ENCODE measurements around the gene HSD3B2. TPM values are rescaled to one million over a fixed set of nuclear protein-coding genes. Genes with fewer than 3 reads are reported as not detected.

Gene HSD3B2
- total and polyA plus RNA-seq, 2 experiments from 2014 or later = 3.4 to 4.6 TPM

GRCh38 chr1:119368554-119368953 lies 46.4 kb upstream of the HSD3B2 start, which contains the start of gene HAO2:
Gene HAO2, plus strand, starts transcription at chr1:119368785. Its CDS starts 12,301 bp downstream, at chr1:119381086.
- 58% methylated on average over 2 of the region's 2 CpGs for WGBS (ENCODE audit: low lambda C conversion rate, missing lambda C conversion rate)
- Histone ChIP-seq H3K4me2 (no peak within 1 kb of the TSS), H3K4me3 (no peak within 1 kb of the TSS), H3K27ac (no peak within 1 kb of the TSS), H4K20me1 (ENCODE audit: insufficient read depth, poor library complexity, severe bottlenecking) (no peaks in the 10 kb centered on the region), H3K9me3 (ENCODE audit: low read depth) (no peaks in the 10 kb centered on the region), H3K4me1 (ENCODE audit: insufficient read depth) (peaks cover 19% of the 10 kb centered on the region), H3K36me3 (replicated peaks; ENCODE audit: insufficient read depth, low read depth) (no peaks in the 10 kb centered on the region), H2AFZ (no peak within 1 kb of the TSS), H3K79me2 (no peaks in the 10 kb centered on the region), H3K9me2 (replicated peaks; ENCODE audit: insufficient read depth) (no peaks in the 10 kb centered on the region), H3K27me3 (no peaks in the 10 kb centered on the region)
- no peak for TF ChIP-seq EZH2phosphoT487 (IDR thresholded peaks at IDR 0.05; ENCODE audit: low read depth, severe bottlenecking, unreplicated experiment)
- TF ChIP-seq, protein P1, sequence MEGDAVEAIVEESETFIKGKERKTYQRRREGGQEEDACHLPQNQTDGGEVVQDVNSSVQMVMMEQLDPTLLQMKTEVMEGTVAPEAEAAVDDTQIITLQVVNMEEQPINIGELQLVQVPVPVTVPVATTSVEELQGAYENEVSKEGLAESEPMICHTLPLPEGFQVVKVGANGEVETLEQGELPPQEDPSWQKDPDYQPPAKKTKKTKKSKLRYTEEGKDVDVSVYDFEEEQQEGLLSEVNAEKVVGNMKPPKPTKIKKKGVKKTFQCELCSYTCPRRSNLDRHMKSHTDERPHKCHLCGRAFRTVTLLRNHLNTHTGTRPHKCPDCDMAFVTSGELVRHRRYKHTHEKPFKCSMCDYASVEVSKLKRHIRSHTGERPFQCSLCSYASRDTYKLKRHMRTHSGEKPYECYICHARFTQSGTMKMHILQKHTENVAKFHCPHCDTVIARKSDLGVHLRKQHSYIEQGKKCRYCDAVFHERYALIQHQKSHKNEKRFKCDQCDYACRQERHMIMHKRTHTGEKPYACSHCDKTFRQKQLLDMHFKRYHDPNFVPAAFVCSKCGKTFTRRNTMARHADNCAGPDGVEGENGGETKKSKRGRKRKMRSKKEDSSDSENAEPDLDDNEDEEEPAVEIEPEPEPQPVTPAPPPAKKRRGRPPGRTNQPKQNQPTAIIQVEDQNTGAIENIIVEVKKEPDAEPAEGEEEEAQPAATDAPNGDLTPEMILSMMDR (IDR thresholded peaks at IDR 0.05; ENCODE audit: poor library complexity) = no peak
- TF ChIP-seq EZH2 (IDR thresholded peaks at IDR 0.05; ENCODE audit: borderline replicate concordance) = no peak
- DNase-seq (ENCODE audit: low spot score) = no peak

DNA sequence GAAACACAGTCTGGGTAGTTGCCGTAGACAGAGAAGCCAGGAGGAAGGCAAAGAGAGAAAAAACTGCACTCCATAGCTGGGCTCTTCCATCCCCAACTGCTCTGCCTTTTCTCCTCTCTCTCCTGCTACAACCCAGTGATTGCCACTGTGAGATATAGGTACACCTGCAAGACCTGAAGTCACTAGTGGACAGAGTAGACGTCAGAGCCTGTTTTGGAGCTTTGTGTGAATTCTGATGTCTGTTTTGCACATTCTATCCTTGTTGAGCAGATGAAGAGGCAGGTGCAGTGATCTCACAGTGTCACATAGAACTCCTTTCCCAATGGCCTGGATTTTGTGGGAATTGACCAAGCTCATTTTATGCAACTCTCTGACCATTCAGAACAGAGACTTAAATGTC lies 44.2 kb upstream of the HSD3B2 start:
- no peak for DNase-seq (ENCODE audit: low spot score)
- WGBS (ENCODE audit: low lambda C conversion rate, missing lambda C conversion rate) = 91% methylated on average over 2 of the region's 2 CpGs
- no peak for TF ChIP-seq EZH2 (IDR thresholded peaks at IDR 0.05; ENCODE audit: borderline replicate concordance)
- no peak for TF ChIP-seq EZH2phosphoT487 (IDR thresholded peaks at IDR 0.05; ENCODE audit: low read depth, severe bottlenecking, unreplicated experiment)
- TF ChIP-seq, protein P1 (IDR thresholded peaks at IDR 0.05; ENCODE audit: poor library complexity) = no peak

DNA sequence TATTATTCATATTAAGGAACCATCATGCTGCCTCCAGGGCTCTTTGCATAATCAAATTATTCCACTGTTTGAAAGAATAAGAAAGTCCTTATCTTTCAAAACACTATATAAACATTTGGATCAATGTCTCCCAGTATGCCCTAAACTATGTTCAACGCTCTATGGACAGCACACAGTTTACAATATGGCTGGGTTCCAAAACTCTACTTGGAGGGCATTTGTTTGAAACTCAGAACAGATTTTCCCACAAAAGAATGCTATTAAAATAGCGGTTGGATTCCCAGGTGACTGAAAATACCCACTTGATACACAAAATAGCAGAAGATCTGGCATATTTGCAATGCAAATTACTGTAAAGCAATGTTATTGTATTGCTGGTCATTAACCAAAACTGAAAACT lies 43.1 kb upstream of the HSD3B2 start:
- TF ChIP-seq EZH2 (IDR thresholded peaks at IDR 0.05; ENCODE audit: borderline replicate concordance) (no peak), EZH2phosphoT487 (IDR thresholded peaks at IDR 0.05; ENCODE audit: low read depth, severe bottlenecking, unreplicated experiment) (no peak)
- TF ChIP-seq, protein P1 (IDR thresholded peaks at IDR 0.05; ENCODE audit: poor library complexity) = no peak
- Histone ChIP-seq H3K79me2 (no peaks in the 10 kb centered on the region), H2AFZ (no peak overlapping the region), H3K36me3 (replicated peaks; ENCODE audit: insufficient read depth, low read depth) (no peaks in the 10 kb centered on the region), H3K4me3 (no peak overlapping the region), H3K4me1 (ENCODE audit: insufficient read depth) (peaks cover 19% of the 10 kb centered on the region), H3K4me2 (peak overlapping the region; percentile 28), H3K27me3 (no peaks in the 10 kb centered on the region), H4K20me1 (ENCODE audit: insufficient read depth, poor library complexity, severe bottlenecking) (no peaks in the 10 kb centered on the region), H3K9me3 (ENCODE audit: low read depth) (no peaks in the 10 kb centered on the region), H3K27ac (no peak overlapping the region), H3K9me2 (replicated peaks; ENCODE audit: insufficient read depth) (no peaks in the 10 kb centered on the region)
- no peak for DNase-seq (ENCODE audit: low spot score)
- 32% methylated on average over 2 of the region's 2 CpGs for WGBS (ENCODE audit: low lambda C conversion rate, missing lambda C conversion rate)

More for the DNA sequence above, 44.2 kb upstream of the HSD3B2 start:
- peaks cover 19% of the 10 kb centered on the region for H3K4me1 ChIP-seq (ENCODE audit: insufficient read depth)
- no peak overlapping the region for H3K4me3 ChIP-seq
- no peaks in the 10 kb centered on the region for H3K36me3 ChIP-seq (replicated peaks; ENCODE audit: insufficient read depth, low read depth)
- no peaks in the 10 kb centered on the region for H3K79me2 ChIP-seq
- no peak overlapping the region for H3K27ac ChIP-seq
- H4K20me1 ChIP-seq (ENCODE audit: insufficient read depth, poor library complexity, severe bottlenecking) = no peaks in the 10 kb centered on the region
- no peak overlapping the region for H3K4me2 ChIP-seq
- H3K27me3 ChIP-seq = no peaks in the 10 kb centered on the region
- no peaks in the 10 kb centered on the region for H3K9me2 ChIP-seq (replicated peaks; ENCODE audit: insufficient read depth)
- no peak overlapping the region for H2AFZ ChIP-seq
- no peaks in the 10 kb centered on the region for H3K9me3 ChIP-seq (ENCODE audit: low read depth)

All from hepatocyte (in vitro differentiated cells).